Calu3 (cell line): ENCODE measurements around the gene APEH. TPM values are rescaled to one million over a fixed set of nuclear protein-coding genes. Genes with fewer than 3 reads are reported as not detected.

Experiments used
- BruUV-seq: library from RNA; stranded (reverse); fragments of 400-500 nt; replicated peaks from 2 replicates; lab custom pipeline; 2021; lab: Mats Ljungman, UMichigan
- CTCF ChIA-PET: fragments of 300-600 bp; sonication (Branson Sonifier 250); formaldehyde crosslinking; loops from one replicate; lab custom pipeline; 2022; ENCODE audit warnings: antibody characterized with exemption; lab: Charles Lee
- DNase-seq: peaks from one replicate; pipeline ENCODE4 v3.0.0; 2022
- H3K27ac Mint-ChIP-seq: one replicate; pipeline ENCODE4 v1.8.0; 2022; ENCODE audit warnings: mixed read lengths; ENCODE audit not compliant: unreplicated experiment
- H3K27me3 Mint-ChIP-seq: one replicate; pipeline ENCODE4 v1.8.0; 2022; ENCODE audit warnings: mixed read lengths; ENCODE audit not compliant: unreplicated experiment
- H3K36me3 Mint-ChIP-seq: one replicate; pipeline ENCODE4 v1.8.0; 2022; ENCODE audit warnings: mild to moderate bottlenecking, moderate library complexity, mixed read lengths; ENCODE audit not compliant: insufficient read depth, unreplicated experiment
- H3K4me1 Mint-ChIP-seq: one replicate; pipeline ENCODE4 v1.8.0; 2022; ENCODE audit warnings: mild to moderate bottlenecking, low read depth, mixed read lengths; ENCODE audit not compliant: unreplicated experiment
- H3K4me3 Mint-ChIP-seq: one replicate; pipeline ENCODE4 v1.8.0; 2022; ENCODE audit warnings: mild to moderate bottlenecking, low read depth, moderate library complexity, mixed read lengths; ENCODE audit not compliant: unreplicated experiment
- H3K9me3 Mint-ChIP-seq: one replicate; pipeline ENCODE4 v1.8.0; 2022; ENCODE audit warnings: low read depth, mixed read lengths; ENCODE audit not compliant: unreplicated experiment
- intact Hi-C: fragments of 100-400 bp; cut with micrococcal nuclease; formaldehyde crosslinking; loops from one replicate; pipeline ENCODE4 v1.10.0; 2022; ENCODE audit not compliant: unreplicated experiment
- total RNA-seq: library from RNA; stranded (reverse); gene quantifications from 2 replicates; pipeline ENCODE4 v1.2.3, GENCODE V29; 2022
- TF ChIP-seq, protein P1 (sequence below): fragments of 200-600 bp; IDR thresholded peaks from one replicate; pipeline ENCODE4 v1.8.0; 2022; ENCODE audit warnings: antibody characterized with exemption; ENCODE audit not compliant: unreplicated experiment

APEH gene
- total RNA-seq, 1 experiment from 2014 or later = 187 TPM

DNA sequence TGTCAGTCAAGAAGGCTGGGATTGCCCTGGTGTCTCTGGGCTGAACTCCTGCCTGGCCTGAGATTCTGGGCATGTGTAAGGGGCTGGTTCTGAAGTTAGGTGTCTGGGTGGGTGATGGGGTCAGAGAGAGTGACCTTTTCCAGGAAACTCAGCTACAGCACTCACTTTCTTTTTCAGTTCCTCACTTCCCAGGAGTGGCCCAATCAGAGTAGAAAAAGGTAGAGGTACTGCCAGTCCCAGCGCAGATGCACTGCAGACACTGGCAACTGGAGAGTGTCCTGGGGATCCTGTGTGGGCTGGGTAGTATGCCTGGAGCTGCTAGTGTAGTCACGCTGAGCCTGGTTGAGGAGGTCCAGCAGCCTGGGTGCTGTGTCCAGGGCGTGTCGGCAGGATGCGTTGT is 46.5 kb upstream of the APEH start:
- Mint-ChIP-seq H3K9me3 (peaks cover 2% of the 10 kb centered on the region), H3K36me3 (no peaks in the 10 kb centered on the region), H3K4me3 (no peak overlapping the region), H3K27me3 (peaks cover 16% of the 10 kb centered on the region), H3K27ac (no peak overlapping the region), H3K4me1 (no peaks in the 10 kb centered on the region)
- TF ChIP-seq, protein P1, sequence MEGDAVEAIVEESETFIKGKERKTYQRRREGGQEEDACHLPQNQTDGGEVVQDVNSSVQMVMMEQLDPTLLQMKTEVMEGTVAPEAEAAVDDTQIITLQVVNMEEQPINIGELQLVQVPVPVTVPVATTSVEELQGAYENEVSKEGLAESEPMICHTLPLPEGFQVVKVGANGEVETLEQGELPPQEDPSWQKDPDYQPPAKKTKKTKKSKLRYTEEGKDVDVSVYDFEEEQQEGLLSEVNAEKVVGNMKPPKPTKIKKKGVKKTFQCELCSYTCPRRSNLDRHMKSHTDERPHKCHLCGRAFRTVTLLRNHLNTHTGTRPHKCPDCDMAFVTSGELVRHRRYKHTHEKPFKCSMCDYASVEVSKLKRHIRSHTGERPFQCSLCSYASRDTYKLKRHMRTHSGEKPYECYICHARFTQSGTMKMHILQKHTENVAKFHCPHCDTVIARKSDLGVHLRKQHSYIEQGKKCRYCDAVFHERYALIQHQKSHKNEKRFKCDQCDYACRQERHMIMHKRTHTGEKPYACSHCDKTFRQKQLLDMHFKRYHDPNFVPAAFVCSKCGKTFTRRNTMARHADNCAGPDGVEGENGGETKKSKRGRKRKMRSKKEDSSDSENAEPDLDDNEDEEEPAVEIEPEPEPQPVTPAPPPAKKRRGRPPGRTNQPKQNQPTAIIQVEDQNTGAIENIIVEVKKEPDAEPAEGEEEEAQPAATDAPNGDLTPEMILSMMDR = no peak
- intact Hi-C loops = no loop called here
- BruUV-seq = no TSS peak
- CTCF ChIA-PET = no interaction called here
- no peak for DNase-seq

DNA sequence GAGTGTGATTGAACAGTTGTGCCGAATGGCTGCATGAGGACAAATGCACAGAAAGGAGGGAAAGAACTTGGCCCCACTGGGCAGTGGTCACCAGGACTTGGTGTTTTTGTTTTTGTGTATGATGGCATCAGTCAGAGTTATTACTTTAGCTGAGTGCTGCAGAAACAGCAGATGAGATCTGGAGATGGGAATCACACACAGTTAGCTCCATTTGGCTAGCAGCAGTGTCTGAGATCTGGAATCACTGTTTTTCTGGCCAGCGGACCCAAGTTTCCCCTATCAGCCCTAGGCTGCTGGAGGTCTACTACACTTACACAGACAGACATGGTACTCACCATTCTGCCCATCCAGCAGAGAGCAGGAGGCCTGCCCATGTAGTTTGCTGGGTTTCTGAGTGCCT is 45.9 kb upstream of the APEH start:
- H3K36me3 Mint-ChIP-seq = no peaks in the 10 kb centered on the region
- H3K9me3 Mint-ChIP-seq = peaks cover 2% of the 10 kb centered on the region
- peaks cover 19% of the 10 kb centered on the region for H3K27me3 Mint-ChIP-seq
- BruUV-seq = no TSS peak
- H3K27ac Mint-ChIP-seq = no peak overlapping the region
- no peaks in the 10 kb centered on the region for H3K4me1 Mint-ChIP-seq
- no peak overlapping the region for H3K4me3 Mint-ChIP-seq
- TF ChIP-seq, protein P1 = no peak
- DNase-seq = no peak
- CTCF ChIA-PET = no interaction called here
- intact Hi-C loops = no loop called here

DNA sequence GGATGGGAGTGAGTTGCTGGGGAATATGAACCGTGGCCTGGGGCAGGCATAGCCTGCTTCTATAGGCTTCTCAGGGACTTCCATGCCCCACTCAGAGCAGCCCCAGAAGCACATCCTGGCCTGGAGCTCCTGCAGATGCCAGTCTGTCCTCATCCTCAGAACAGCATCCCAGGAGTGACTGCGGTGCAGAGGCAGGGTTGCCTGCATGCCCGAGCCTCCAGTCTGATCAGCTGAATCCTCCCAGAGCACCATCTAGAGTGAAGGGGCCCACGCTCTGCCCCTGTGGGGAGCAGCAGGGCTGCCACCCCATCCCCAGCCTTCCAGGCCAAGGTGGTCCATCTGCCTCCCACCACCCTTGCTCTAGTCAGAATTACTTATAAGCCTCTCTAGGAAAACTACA is 44.7 kb upstream of the APEH start:
- CTCF ChIA-PET = no interaction called here
- Mint-ChIP-seq H3K36me3 (no peaks in the 10 kb centered on the region), H3K4me1 (no peaks in the 10 kb centered on the region), H3K27me3 (peaks cover 31% of the 10 kb centered on the region), H3K27ac (no peak overlapping the region), H3K9me3 (peaks cover 2% of the 10 kb centered on the region), H3K4me3 (no peak overlapping the region)
- intact Hi-C loops = no loop called here
- no peak for DNase-seq
- BruUV-seq = no TSS peak
- TF ChIP-seq, protein P1 = no peak

DNA sequence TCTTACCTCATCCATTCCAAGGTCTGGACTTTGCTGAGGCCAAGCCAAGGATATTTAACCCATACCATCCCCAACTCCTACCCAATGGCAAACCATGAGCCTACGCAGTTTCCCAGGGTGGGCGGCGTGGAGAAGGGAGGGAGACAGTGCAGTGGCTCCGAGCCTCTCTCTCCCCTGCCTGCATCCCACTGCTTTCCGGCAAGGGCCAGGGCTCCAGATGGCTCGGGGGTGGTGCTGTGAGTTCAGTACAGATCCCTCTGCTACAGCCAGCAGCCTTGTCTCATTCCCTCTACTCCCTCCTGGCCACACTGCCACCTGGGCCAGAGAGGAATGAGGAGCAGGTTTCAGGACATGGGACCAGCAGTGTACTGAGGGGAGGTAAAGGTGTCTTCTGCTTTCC is 44.3 kb upstream of the APEH start:
- CTCF ChIA-PET = no interaction called here
- no TSS peak for BruUV-seq
- intact Hi-C loops = no loop called here
- Mint-ChIP-seq H3K36me3 (no peaks in the 10 kb centered on the region), H3K9me3 (peaks cover 2% of the 10 kb centered on the region), H3K4me1 (no peaks in the 10 kb centered on the region), H3K4me3 (no peak overlapping the region), H3K27ac (no peak overlapping the region), H3K27me3 (peaks cover 35% of the 10 kb centered on the region)
- DNase-seq = no peak
- TF ChIP-seq, protein P1 = no peak
